Activated B cell treated with CpG ODN at 0.5 μM for 24 hours (primary cell): ENCODE measurements around the gene FERMT3. TPM values are rescaled to one million over a fixed set of nuclear protein-coding genes. Genes with fewer than 3 reads are reported as not detected.
A peak's percentile ranks its signal among the peaks of the same experiment; 100 is the strongest.

ENCODE experiments used
- ATAC-seq: fragments of 200-7000 bp; cut with Tn5 transposase; one replicate; pipeline ENCODE4 v1.10.0; 2021; ENCODE audit warnings: low read depth, mild to moderate bottlenecking, moderate library complexity
- CTCF ChIA-PET: fragments of 350-600 bp; sonication (Branson Sonifier 250); formaldehyde crosslinking; loops from one replicate; lab custom pipeline; 2021; ENCODE audit warnings: antibody characterized with exemption; lab: Charles Lee
- POLR2A ChIA-PET: fragments of 350-600 bp; sonication (Branson Sonifier 250); formaldehyde crosslinking; loops from one replicate; lab custom pipeline; 2021; ENCODE audit warnings: antibody characterized with exemption; lab: Charles Lee
- DNase-seq: peaks from one replicate; pipeline ENCODE4 v3.0.0; 2022
- H3K27ac Mint-ChIP-seq: one replicate; pipeline ENCODE4 v1.8.0; 2020; ENCODE audit warnings: mixed read lengths
- H3K27me3 Mint-ChIP-seq: one replicate; pipeline ENCODE4 v1.8.0; 2021; ENCODE audit warnings: mixed read lengths
- H3K36me3 Mint-ChIP-seq: one replicate; pipeline ENCODE4 v1.8.0; 2021; ENCODE audit warnings: low read depth, mixed read lengths
- H3K4me1 Mint-ChIP-seq: one replicate; pipeline ENCODE4 v1.8.0; 2021; ENCODE audit warnings: mixed read lengths
- H3K4me3 Mint-ChIP-seq: one replicate; pipeline ENCODE4 v1.8.0; 2020; ENCODE audit warnings: mild to moderate bottlenecking, mixed read lengths
- H3K9me3 Mint-ChIP-seq: one replicate; pipeline ENCODE4 v1.8.0; 2020; ENCODE audit warnings: mixed read lengths
- CTCF ChIP-seq: fragments of 200-600 bp; IDR thresholded peaks from one replicate; pipeline ENCODE4 v1.8.0; 2022; ENCODE audit warnings: antibody characterized with exemption, mild to moderate bottlenecking
- intact Hi-C: fragments of 100-400 bp; cut with micrococcal nuclease; formaldehyde crosslinking; loops from one replicate; pipeline ENCODE4 v1.15.1; 2024
- total RNA-seq: library from RNA; stranded (reverse); gene quantifications from 2 replicates; pipeline ENCODE4 v1.2.3, GENCODE V29; 2022

FERMT3 gene
- total RNA-seq, 1 donor from 2014 or later: 169 TPM

GRCh38 chr11:64232967-64233315 is 26.4 kb downstream of the FERMT3 start:
- Mint-ChIP-seq H3K27ac (peak overlapping the region; percentile 37), H3K9me3 (no peaks in the 10 kb centered on the region), H3K4me1 (peaks cover 70% of the 10 kb centered on the region), H3K4me3 (peak overlapping the region; percentile 66), H3K27me3 (no peaks in the 10 kb centered on the region), H3K36me3 (peaks cover 18% of the 10 kb centered on the region)
- ChIA-PET CTCF (interaction anchor here (0.6 to 1.6 kb wide), 3 partner anchors 13 to 72 kb away, joined by 3 to 5 read pairs (median 3); partner anchors contain the start of gene PPP1R14B), POLR2A (interaction anchor here (0.5 to 12.7 kb wide), 6 partner anchors 8 to 47 kb away, joined by 3 to 191 read pairs (median 4); partner anchors contain the start of genes FERMT3, FKBP2 and STIP1)
- intact Hi-C loops: loop anchor here (5.0 kb wide), 2 partner anchors 84 to 296 kb away; partner anchors contain the start of genes NAA40, PRDX5 and TRMT112
- TF ChIP-seq CTCF: no peak
- DNase-seq (no peak), ATAC-seq (no peak)

GRCh38 chr11:64233913-64234586 is 27.5 kb downstream of the FERMT3 start, which contains the start of gene VEGFB:
VEGFB (plus strand) TSS chr11:64234584; CDS start chr11:64234834, 250 bp downstream.
- no peak for TF ChIP-seq CTCF
- H3K36me3 Mint-ChIP-seq: peaks cover 27% of the 10 kb centered on the region
- peaks cover 75% of the 10 kb centered on the region for H3K4me1 Mint-ChIP-seq
- no peaks in the 10 kb centered on the region for H3K27me3 Mint-ChIP-seq
- ATAC-seq: peak; percentile 49
- DNase-seq: peak; percentile 65
- no peaks in the 10 kb centered on the region for H3K9me3 Mint-ChIP-seq
- H3K27ac Mint-ChIP-seq: peak within 1 kb of the TSS; percentile 93
- intact Hi-C loops: loop anchor here (1.0 to 5.0 kb wide), 3 partner anchors 17 to 297 kb away; partner anchors contain the start of genes NAA40, PLCB3, PRDX5 and TRMT112
- CTCF ChIA-PET: interaction anchor here (1.3 kb wide), 1 partner anchor 70 kb away, joined by 5 read pairs; no protein-coding TSS in a partner anchor
- POLR2A ChIA-PET: interaction anchor here (0.6 to 12.7 kb wide), 7 partner anchors 8 to 37 kb away, joined by 3 to 191 read pairs (median 3); partner anchors contain the start of genes FERMT3, NUDT22 and TRPT1
- peak within 1 kb of the TSS; percentile 90 for H3K4me3 Mint-ChIP-seq

GRCh38 chr11:64234647-64235379 is 28.3 kb downstream of the FERMT3 start:
- DNase-seq (peak; percentile 77), ATAC-seq (peak; percentile 49)
- Mint-ChIP-seq H3K4me3 (peak overlapping the region; percentile 90), H3K9me3 (no peaks in the 10 kb centered on the region), H3K36me3 (peaks cover 30% of the 10 kb centered on the region), H3K27me3 (no peaks in the 10 kb centered on the region), H3K4me1 (peaks cover 76% of the 10 kb centered on the region), H3K27ac (peak overlapping the region; percentile 93)
- POLR2A ChIA-PET: interaction anchor here (0.6 to 2.0 kb wide), 7 partner anchors 9 to 50 kb away, joined by 3 to 11 read pairs (median 4); partner anchors contain the start of genes NUDT22, STIP1 and TRPT1
- intact Hi-C loops: loop anchor here (1.0 to 5.0 kb wide), 4 partner anchors 16 to 298 kb away; partner anchors contain the start of genes NAA40, PLCB3, PRDX5 and TRMT112
- CTCF ChIA-PET: no interaction called here
- no peak for TF ChIP-seq CTCF

- Mint-ChIP-seq H3K27me3 (no peaks in the 10 kb centered on the region), H3K9me3 (no peaks in the 10 kb centered on the region), H3K4me3 (peak overlapping the region; percentile 90), H3K27ac (peak overlapping the region; percentile 93), H3K36me3 (peaks cover 36% of the 10 kb centered on the region), H3K4me1 (peaks cover 80% of the 10 kb centered on the region)
- TF ChIP-seq CTCF: no peak
- DNase-seq: no peak
- ChIA-PET CTCF (no interaction called here), POLR2A (interaction anchor here (1.3 to 2.0 kb wide), 4 partner anchors 9 to 50 kb away, joined by 4 to 11 read pairs (median 6); partner anchors contain the start of genes NUDT22, STIP1 and TRPT1)
- intact Hi-C loops: loop anchor here (1.0 kb wide), 1 partner anchor 35 kb away; no protein-coding TSS in a partner anchor
- ATAC-seq: no peak
These were observed 29.1 kb downstream of the FERMT3 start for GRCh38 chr11:64235437-64236161.
